H1 (cell line): ENCODE measurements around the gene MYH6. TPM values are rescaled to one million over a fixed set of nuclear protein-coding genes. Genes with fewer than 3 reads are reported as not detected.

ENCODE experiments used
- CTCF ChIA-PET: fragments of 300-600 bp; sonication (Branson Sonifier 250); formaldehyde crosslinking; loops from one replicate; lab custom pipeline; 2021; ENCODE audit not compliant: partially characterized antibody; lab: Charles Lee
- POLR2A ChIA-PET: fragments of 300-600 bp; sonication (Branson Sonifier 250); formaldehyde crosslinking; loops from one replicate; lab custom pipeline; 2021; ENCODE audit warnings: inconsistent platforms; ENCODE audit not compliant: partially characterized antibody; lab: Charles Lee
- DNase-seq, 2 experiments: peaks; one replicate each; pipeline versions ENCODE4 v3.0.0 to v3.0.0-alpha.2; 2010 to 2022; ENCODE audit warnings: low spot score in 2 of 2, low read depth in 1 of 2, mixed read lengths in 1 of 2
- FAIRE-seq: peaks from 2 replicates; lab custom pipeline; 2011; peaks lifted over from hg19 to GRCh38; lab: Jason Lieb, UNC
- H2AFZ ChIP-seq: 2 replicates; pipeline ENCODE4 v1.8.1; 2012; ENCODE audit warnings: low read length, inconsistent platforms
- H2AK5ac ChIP-seq: 2 replicates; pipeline ENCODE4 v1.6.1; 2013; ENCODE audit warnings: low read depth, low read length
- H2BK120ac ChIP-seq: replicated peaks from 2 replicates; pipeline ENCODE3; 2013; ENCODE audit warnings: low read depth, low read length, inconsistent platforms
- H2BK12ac ChIP-seq: 2 replicates; pipeline ENCODE4 v1.6.1; 2013; ENCODE audit warnings: low read depth, low read length
- H2BK15ac ChIP-seq: 2 replicates; pipeline ENCODE4 v1.6.1; 2013; ENCODE audit warnings: low read length
- H2BK20ac ChIP-seq: 2 replicates; pipeline ENCODE4 v1.6.1; 2013; ENCODE audit warnings: low read length
- H2BK5ac ChIP-seq: 2 replicates; pipeline ENCODE4 v1.6.1; 2013; ENCODE audit warnings: low read depth, low read length
- H3K14ac ChIP-seq: 2 replicates; pipeline ENCODE4 v1.6.1; 2013; ENCODE audit warnings: inconsistent platforms; ENCODE audit not compliant: insufficient read length
- H3K18ac ChIP-seq: 2 replicates; pipeline ENCODE4 v1.6.1; 2013; ENCODE audit warnings: low read length; ENCODE audit errors: extremely low read depth
- H3K23ac ChIP-seq: 2 replicates; pipeline ENCODE4 v1.6.1; 2013; ENCODE audit warnings: inconsistent platforms; ENCODE audit not compliant: insufficient read length
- H3K23me2 ChIP-seq: 2 replicates; pipeline ENCODE4 v1.6.1; 2013; ENCODE audit warnings: low read depth, low read length
- H3K27ac ChIP-seq: 2 replicates; pipeline ENCODE4 v1.6.1; 2011; ENCODE audit warnings: low read depth, low read length, inconsistent platforms
- H3K27me3 ChIP-seq, 4 experiments: replicated peaks in 1 of 4; 1 replicate in 1 of 4; 2 replicates in 3 of 4; pipeline versions ENCODE4 v1.6.1 to v1.8.1; 2011 to 2013; ENCODE audit warnings: low read length in 3 of 4, mild to moderate bottlenecking in 3 of 4, inconsistent platforms in 2 of 4, mixed read lengths in 2 of 4, moderate library complexity in 1 of 4; ENCODE audit not compliant: control insufficient read depth in 3 of 4, insufficient read depth in 3 of 4; ENCODE audit errors: extremely low read depth in 1 of 4
- H3K36me3 ChIP-seq, 4 experiments: 2 replicates each; pipeline versions ENCODE4 v1.6.1 to v1.8.1; 2011 to 2013; ENCODE audit warnings: mild to moderate bottlenecking in 4 of 4, low read length in 3 of 4, moderate library complexity in 2 of 4, control low read depth in 1 of 4, inconsistent platforms in 1 of 4; ENCODE audit not compliant: insufficient read depth in 4 of 4, control insufficient read depth in 2 of 4
- H3K4ac ChIP-seq: replicated peaks from 2 replicates; pipeline ENCODE3; 2013; ENCODE audit warnings: low read length, low read depth, mixed read lengths, inconsistent platforms; ENCODE audit not compliant: insufficient read length
- H3K4me1 ChIP-seq, 4 experiments: replicated peaks in 1 of 4; 1 replicate in 1 of 4; 2 replicates in 3 of 4; pipeline versions ENCODE4 v1.6.1 to v1.8.1; 2011 to 2013; ENCODE audit warnings: low read length in 3 of 4, inconsistent platforms in 2 of 4, mixed read lengths in 1 of 4; ENCODE audit not compliant: insufficient read depth in 4 of 4, control insufficient read depth in 3 of 4
- H3K4me2 ChIP-seq, 2 experiments: 2 replicates each; pipeline versions ENCODE4 v1.6.1 to v1.8.1; 2011 to 2013; ENCODE audit warnings: low read depth in 2 of 2, low read length in 2 of 2, control low read depth in 1 of 2, inconsistent platforms in 1 of 2, mild to moderate bottlenecking in 1 of 2; ENCODE audit not compliant: insufficient read depth in 1 of 2
- H3K4me3 ChIP-seq, 4 experiments: fragments of 200-600, 300-600 bp in 1 of 4; sonication (generic), shearing (Covaris generic), sonication (Bioruptor Twin) in 1 of 4; 2 replicates each; pipeline versions ENCODE4 v1.5.1 to v1.8.1; 2011 to 2016; ENCODE audit warnings: low read length in 4 of 4, low read depth in 3 of 4, control low read depth in 2 of 4, inconsistent platforms in 2 of 4, mild to moderate bottlenecking in 2 of 4, mixed read lengths in 1 of 4, moderate library complexity in 1 of 4; ENCODE audit not compliant: insufficient read depth in 2 of 4; ENCODE audit errors: extremely low read depth in 1 of 4
- H3K56ac ChIP-seq: replicated peaks from 2 replicates; pipeline ENCODE3; 2013; ENCODE audit warnings: low read depth, mild to moderate bottlenecking, mixed read lengths, low read length, inconsistent platforms; ENCODE audit not compliant: insufficient read length
- H3K79me1 ChIP-seq: 2 replicates; pipeline ENCODE4 v1.6.1; 2013; ENCODE audit warnings: low read depth, low read length, control low read depth
- H3K79me2 ChIP-seq, 2 experiments: 2 replicates each; pipeline versions ENCODE4 v1.6.1 to v1.8.1; 2012 to 2013; ENCODE audit warnings: low read length in 2 of 2, mild to moderate bottlenecking in 2 of 2, inconsistent platforms in 1 of 2; ENCODE audit not compliant: insufficient read depth in 2 of 2, control insufficient read depth in 1 of 2
- H3K9ac ChIP-seq, 4 experiments: replicated peaks in 1 of 4; 1 replicate in 1 of 4; 2 replicates in 3 of 4; pipeline versions ENCODE4 v1.6.1 to v1.8.1; 2011 to 2013; ENCODE audit warnings: low read depth in 3 of 4, low read length in 3 of 4, control low read depth in 2 of 4, mild to moderate bottlenecking in 2 of 4, moderate library complexity in 2 of 4, inconsistent platforms in 1 of 4; ENCODE audit errors: extremely low read depth in 1 of 4
- H3K9me3 ChIP-seq, 2 experiments: 2 replicates each; pipeline versions ENCODE4 v1.6.1 to v1.8.1; 2012 to 2013; ENCODE audit warnings: mild to moderate bottlenecking in 2 of 2, moderate library complexity in 2 of 2, control low read depth in 1 of 2, inconsistent platforms in 1 of 2, low read depth in 1 of 2, low read length in 1 of 2, mixed read lengths in 1 of 2; ENCODE audit not compliant: insufficient read depth in 2 of 2
- H4K20me1 ChIP-seq, 2 experiments: replicated peaks in 1 of 2; 2 replicates each; pipeline versions ENCODE3 to v1.8.1; 2011 to 2013; ENCODE audit warnings: inconsistent platforms in 2 of 2, low read length in 2 of 2, mild to moderate bottlenecking in 1 of 2; ENCODE audit not compliant: insufficient read depth in 2 of 2, control insufficient read depth in 1 of 2
- H4K5ac ChIP-seq: 2 replicates; pipeline ENCODE4 v1.6.1; 2013; ENCODE audit warnings: low read length, low read depth, mixed read lengths, inconsistent platforms; ENCODE audit not compliant: insufficient read length
- H4K8ac ChIP-seq: 2 replicates; pipeline ENCODE4 v1.8.0; 2013; ENCODE audit warnings: mild to moderate bottlenecking, moderate library complexity, low read length, inconsistent platforms; ENCODE audit not compliant: insufficient read depth; ENCODE audit errors: extremely low read depth
- H4K91ac ChIP-seq: replicated peaks from 2 replicates; pipeline ENCODE3; 2013; ENCODE audit warnings: low read length, mixed read lengths, inconsistent platforms; ENCODE audit not compliant: insufficient read length
- GTF2F1 ChIP-seq: IDR thresholded peaks from 2 replicates; pipeline ENCODE4 v1.6.1; 2012; ENCODE audit warnings: low read depth, low read length, improper control_type of control experiment, borderline replicate concordance
- PHF8 ChIP-seq: fragments of 200-600 bp; sonication (generic); conservative IDR thresholded peaks from 2 replicates; pipeline ENCODE4 v1.7.1; 2012; ENCODE audit warnings: low read depth, mild to moderate bottlenecking, inconsistent platforms, low read length, moderate library complexity
- POU5F1 ChIP-seq: IDR thresholded peaks from 2 replicates; pipeline ENCODE4 v1.6.1; 2011; ENCODE audit warnings: low read depth, mild to moderate bottlenecking, low read length, moderate library complexity
- RXRA ChIP-seq: IDR thresholded peaks from 2 replicates; pipeline ENCODE4 v1.6.1; 2011; ENCODE audit warnings: low read depth, mild to moderate bottlenecking, low read length, moderate library complexity; ENCODE audit not compliant: insufficient read depth
- SIN3A ChIP-seq, 2 experiments: IDR thresholded peaks in 1 of 2; conservative IDR thresholded peaks in 1 of 2; 2 replicates each; pipeline ENCODE4 v1.6.1; 2011 to 2012; ENCODE audit warnings: low read length in 2 of 2, improper control_type of control experiment in 1 of 2, low read depth in 1 of 2, mild to moderate bottlenecking in 1 of 2
- SP1 ChIP-seq: IDR thresholded peaks from 2 replicates; pipeline ENCODE4 v1.6.1; 2011; ENCODE audit warnings: low read depth, low read length
- WGBS, 2 experiments: shearing (Covaris generic) in 1 of 2; methylation state at CpG; one replicate each; pipeline versions ENCODE4 v1.1.6 to v1.1.7; 2013 to 2015; ENCODE audit warnings: low lambda C conversion rate in 2 of 2, mixed read lengths in 2 of 2, inconsistent platforms in 1 of 2, low coverage in 1 of 2, missing lambda C conversion rate in 1 of 2; ENCODE audit not compliant: insufficient replicate concordance in 2 of 2, insufficient coverage in 1 of 2, insufficient read length in 1 of 2; ENCODE audit errors: extremely low coverage in 1 of 2, missing lambda C conversion rate in 1 of 2; 5-methylcytosine and 5-hydroxymethylcytosine counted together
- polyA plus RNA-seq, 7 experiments: library from polyadenylated mRNA; depleted of rRNA in 3 of 7; stranded (reverse) in 5 of 7; unstranded in 2 of 7; fragments of >200 nt in 5 of 7; fragments of 200-250 nt in 2 of 7; gene quantifications; 1 replicate in 5 of 7; 2 replicates in 1 of 7; 4 replicates in 1 of 7; pipeline versions ENCODE4 v1.2.1 to v1.2.3, GENCODE V29; 2011 to 2013; ENCODE audit warnings: missing spikeins in 2 of 7, mixed read lengths in 2 of 7
- total RNA-seq: library from RNA; stranded (reverse); fragmentation: NEBNext Ultra II Directional; extraction: Animal tissue kit (Norgen Biotek cat#: 25700); gene quantifications from 2 replicates; pipeline ENCODE4 v1.2.1, GENCODE V29; 2021
- TF ChIP-seq, protein P1 (sequence below): IDR thresholded peaks from 2 replicates; pipeline ENCODE4 v1.6.1; 2011; ENCODE audit warnings: low read length, improper control_type of control experiment

The MYH6 gene
- total and polyA plus RNA-seq, 2 of the 8 experiments (the other 6 are each of a cell fraction or from before 2014, with no cell fraction given): 0.03 TPM; not detected in 1

DNA sequence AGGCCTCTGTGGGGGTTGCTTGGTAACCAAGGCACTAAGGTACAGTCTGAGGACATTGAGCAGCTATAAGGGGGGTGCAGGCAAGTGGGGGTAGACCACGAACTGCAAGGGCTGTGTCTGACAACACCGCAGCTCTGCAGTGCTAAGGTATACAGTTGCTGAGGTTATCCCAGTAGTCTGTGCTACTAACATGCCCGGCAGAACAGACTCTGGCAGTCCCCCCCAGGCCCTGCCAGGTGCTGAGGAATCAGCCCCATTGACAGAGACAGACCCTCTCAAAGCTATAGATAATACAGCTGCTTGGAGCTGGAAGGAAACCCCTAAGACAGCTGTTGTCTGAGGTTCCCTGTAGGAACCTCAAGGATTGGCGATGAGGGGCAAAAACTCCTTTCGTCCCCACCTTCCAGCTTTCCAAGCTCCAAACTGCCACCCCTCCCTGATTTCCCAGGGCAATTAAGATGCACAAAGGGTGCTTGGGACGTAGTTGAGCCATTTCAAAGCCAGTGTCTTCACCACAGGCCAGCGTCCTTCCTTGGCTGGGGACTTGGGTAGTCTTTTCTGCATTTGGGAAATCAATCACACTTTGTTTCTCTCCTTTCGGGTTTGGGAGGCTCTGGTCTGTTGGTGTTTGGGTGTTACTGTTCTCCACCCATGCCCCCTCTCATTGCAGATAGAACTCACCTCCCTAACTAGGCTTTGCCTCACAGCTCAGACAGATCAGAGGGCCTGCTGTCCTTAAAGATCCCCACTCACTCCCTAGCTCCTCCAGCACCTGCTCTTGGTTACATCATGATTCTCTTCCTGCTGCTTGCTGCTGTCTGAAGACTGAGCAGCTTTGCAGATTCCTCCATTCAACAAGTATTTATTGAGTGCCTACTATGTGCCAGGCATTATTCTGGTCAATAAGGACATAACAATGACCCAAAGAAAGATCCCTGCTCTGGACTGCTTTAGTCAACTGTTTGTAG, 29.3 kb upstream of the MYH6 start:
- Histone ChIP-seq H2AFZ (no peak overlapping the region), H4K5ac (no peak overlapping the region), H3K27me3 (peaks cover 0 to 4% (median 1%) of the 10 kb centered on the region in 4 experiments; a peak in 3 of 7 replicates), H4K8ac (no peak overlapping the region), H2BK5ac (no peak overlapping the region), H2AK5ac (no peak overlapping the region), H2BK20ac (no peak overlapping the region), H3K4me1 (peaks cover 0 to 7% (median 4%) of the 10 kb centered on the region in 4 experiments; a peak in 4 of 7 replicates), H3K4me3 (no peak overlapping the region), H4K20me1 (no peaks in the 10 kb centered on the region), H3K56ac (no peak overlapping the region), H2BK120ac (no peak overlapping the region), H3K4me2 (no peak overlapping the region), H3K79me2 (no peaks in the 10 kb centered on the region), H2BK15ac (no peak overlapping the region), H3K36me3 (no peaks in the 10 kb centered on the region), H4K91ac (no peak overlapping the region), H3K9ac (no peak overlapping the region), H3K23ac (no peak overlapping the region), H3K14ac (no peak overlapping the region), H3K9me3 (no peaks in the 10 kb centered on the region), H3K18ac (no peak overlapping the region), H3K23me2 (no peaks in the 10 kb centered on the region), H3K79me1 (no peaks in the 10 kb centered on the region), H2BK12ac (no peak overlapping the region), H3K4ac (no peak overlapping the region), H3K27ac (no peak overlapping the region)
- TF ChIP-seq RXRA (no peak), SP1 (no peak), POU5F1 (no peak), PHF8 (no peak), GTF2F1 (no peak), SIN3A (conservative IDR thresholded peaks at IDR 0.05 in 1 of 2, IDR thresholded peaks at IDR 0.05 in 1 of 2; ENCODE audit: low read depth in 1 of 2, low read length in 2 of 2) (no peak)
- TF ChIP-seq, protein P1, sequence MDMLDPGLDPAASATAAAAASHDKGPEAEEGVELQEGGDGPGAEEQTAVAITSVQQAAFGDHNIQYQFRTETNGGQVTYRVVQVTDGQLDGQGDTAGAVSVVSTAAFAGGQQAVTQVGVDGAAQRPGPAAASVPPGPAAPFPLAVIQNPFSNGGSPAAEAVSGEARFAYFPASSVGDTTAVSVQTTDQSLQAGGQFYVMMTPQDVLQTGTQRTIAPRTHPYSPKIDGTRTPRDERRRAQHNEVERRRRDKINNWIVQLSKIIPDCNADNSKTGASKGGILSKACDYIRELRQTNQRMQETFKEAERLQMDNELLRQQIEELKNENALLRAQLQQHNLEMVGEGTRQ: no peak
- POLR2A ChIA-PET: interaction anchor here (0.9 to 1.8 kb wide), 5 partner anchors 9 to 117 kb away, joined by 3 to 4 read pairs (median 3); partner anchors contain the start of gene PABPN1
- CTCF ChIA-PET: interaction anchor here (0.6 to 3.2 kb wide), 16 partner anchors 10 to 126 kb away, joined by 3 to 19 read pairs (median 4); no protein-coding TSS in a partner anchor
- WGBS, 2 experiments: 89% methylated on average over 6 of the region's 8 CpGs; no CpG with 5 or more reads in 1 of the 2 experiments
- peak in 1 of 2 experiments; percentile 24 for DNase-seq
- FAIRE-seq: no peak
